ENCODE measurements around the gene TH.

The TH gene

GRCh38 chr11:2118677-2119076 is 52.9 kb downstream of the TH start:
- CTCF ChIA-PET = no interaction called here
- DNase-seq (ENCODE audit: extremely low spot score) = no peak

GRCh38 chr11:2116680-2117079 is 54.9 kb downstream of the TH start:
- TF ChIP-seq CTBP1 (IDR thresholded peaks at IDR 0.05; ENCODE audit: borderline replicate concordance) = no peak
- TF ChIP-seq NFRKB (IDR thresholded peaks at IDR 0.05) = no peak
- TF ChIP-seq ARNT (IDR thresholded peaks at IDR 0.05) = no peak
- TF ChIP-seq TARDBP (IDR thresholded peaks at IDR 0.05) = no peak
- no peak for TF ChIP-seq L3MBTL2 (conservative IDR thresholded peaks at IDR 0.05)
- no peak for TF ChIP-seq SUZ12 (IDR thresholded peaks at IDR 0.05)
- no peak for TF ChIP-seq SP1 (IDR thresholded peaks at IDR 0.05)
- TF ChIP-seq FOXA1 (IDR thresholded peaks at IDR 0.05) = no peak
- TF ChIP-seq LEF1 (IDR thresholded peaks at IDR 0.05; ENCODE audit: borderline replicate concordance) = no peak
- TF ChIP-seq, protein P1, sequence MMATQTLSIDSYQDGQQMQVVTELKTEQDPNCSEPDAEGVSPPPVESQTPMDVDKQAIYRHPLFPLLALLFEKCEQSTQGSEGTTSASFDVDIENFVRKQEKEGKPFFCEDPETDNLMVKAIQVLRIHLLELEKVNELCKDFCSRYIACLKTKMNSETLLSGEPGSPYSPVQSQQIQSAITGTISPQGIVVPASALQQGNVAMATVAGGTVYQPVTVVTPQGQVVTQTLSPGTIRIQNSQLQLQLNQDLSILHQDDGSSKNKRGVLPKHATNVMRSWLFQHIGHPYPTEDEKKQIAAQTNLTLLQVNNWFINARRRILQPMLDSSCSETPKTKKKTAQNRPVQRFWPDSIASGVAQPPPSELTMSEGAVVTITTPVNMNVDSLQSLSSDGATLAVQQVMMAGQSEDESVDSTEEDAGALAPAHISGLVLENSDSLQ (IDR thresholded peaks at IDR 0.05) = no peak
- POLR2A ChIA-PET = no interaction called here
- DNase-seq (ENCODE audit: extremely low spot score) = no peak
- CTCF ChIA-PET = interaction anchor here (0.6 kb wide), 1 partner anchor 35 kb away, joined by 3 read pairs; no protein-coding TSS in a partner anchor

More at GRCh38 chr11:2118677-2119076, 52.9 kb downstream of the TH start:
- POLR2A ChIA-PET = no interaction called here
- TF ChIP-seq NFRKB (IDR thresholded peaks at IDR 0.05) (no peak), LEF1 (IDR thresholded peaks at IDR 0.05; ENCODE audit: borderline replicate concordance) (no peak), ELF4 (IDR thresholded peaks at IDR 0.05) (no peak), FOXK2 (IDR thresholded peaks at IDR 0.05) (no peak), SUZ12 (IDR thresholded peaks at IDR 0.05) (no peak), ARNT (IDR thresholded peaks at IDR 0.05) (no peak)

GRCh38 chr11:2115308-2115707 is 56.3 kb downstream of the TH start:
- no peak for DNase-seq (ENCODE audit: extremely low spot score)
- POLR2A ChIA-PET = no interaction called here
- CTCF ChIA-PET = no interaction called here

GRCh38 chr11:2114430-2115241 is 57.0 kb downstream of the TH start:
- CTCF ChIA-PET = no interaction called here
- no peak for TF ChIP-seq ZNF384 (IDR thresholded peaks at IDR 0.05)
- TF ChIP-seq, protein P1 (IDR thresholded peaks at IDR 0.05) = no peak
- TF ChIP-seq BHLHE40 (IDR thresholded peaks at IDR 0.05; ENCODE audit: borderline replicate concordance) = no peak
- TF ChIP-seq ELF4 (IDR thresholded peaks at IDR 0.05) = no peak
- no peak for TF ChIP-seq FOXA1 (IDR thresholded peaks at IDR 0.05)
- TF ChIP-seq SP1 (IDR thresholded peaks at IDR 0.05) = no peak
- no peak for TF ChIP-seq FOXM1 (IDR thresholded peaks at IDR 0.05; ENCODE audit: borderline replicate concordance)
- no peak for TF ChIP-seq SUZ12 (IDR thresholded peaks at IDR 0.05)
- POLR2A ChIA-PET = no interaction called here
- no peak for DNase-seq (ENCODE audit: extremely low spot score)

More at GRCh38 chr11:2115308-2115707, 56.3 kb downstream of the TH start:
- TF ChIP-seq FOXK2 (IDR thresholded peaks at IDR 0.05) (no peak), BHLHE40 (IDR thresholded peaks at IDR 0.05; ENCODE audit: borderline replicate concordance) (no peak), LEF1 (IDR thresholded peaks at IDR 0.05; ENCODE audit: borderline replicate concordance) (no peak), SUZ12 (IDR thresholded peaks at IDR 0.05) (no peak), ZNF384 (IDR thresholded peaks at IDR 0.05) (no peak), FOXA1 (IDR thresholded peaks at IDR 0.05) (no peak), CTBP1 (IDR thresholded peaks at IDR 0.05; ENCODE audit: borderline replicate concordance) (no peak), TARDBP (IDR thresholded peaks at IDR 0.05) (no peak), ARNT (IDR thresholded peaks at IDR 0.05) (no peak), SP1 (IDR thresholded peaks at IDR 0.05) (no peak)

Measured in HEK293T (cell line).